H9 (cell line): ENCODE results near the gene DGKH. TPM values are rescaled to one million over a fixed set of nuclear protein-coding genes. Genes with fewer than 3 reads are reported as not detected.

Experiments
- DNase-seq: peaks from one replicate; pipeline ENCODE4 v3.0.0-alpha.2; 2017
- H2AFZ ChIP-seq: one replicate; pipeline ENCODE4 v1.6.1; 2013; ENCODE audit warnings: mild to moderate bottlenecking, low read length, control low read depth, moderate library complexity
- H2AK5ac ChIP-seq: 2 replicates; pipeline ENCODE4 v1.6.1; 2013; ENCODE audit warnings: low read length, control low read depth, mixed read lengths; ENCODE audit not compliant: insufficient read length
- H2BK120ac ChIP-seq: one replicate; pipeline ENCODE4 v1.6.1; 2013; ENCODE audit warnings: low read depth, mild to moderate bottlenecking, low read length, control low read depth, inconsistent platforms; ENCODE audit not compliant: poor library complexity, severe bottlenecking
- H2BK12ac ChIP-seq: 2 replicates; pipeline ENCODE4 v1.6.1; 2013; ENCODE audit warnings: low read length, control low read depth, mixed read lengths, low read depth; ENCODE audit not compliant: insufficient read length
- H2BK15ac ChIP-seq: 2 replicates; pipeline ENCODE4 v1.6.1; 2013; ENCODE audit warnings: low read depth, low read length, control low read depth
- H2BK20ac ChIP-seq: one replicate; pipeline ENCODE4 v1.6.1; 2013; ENCODE audit warnings: low read depth, mild to moderate bottlenecking, low read length, control low read depth, inconsistent platforms; ENCODE audit not compliant: poor library complexity, severe bottlenecking
- H2BK5ac ChIP-seq: 2 replicates; pipeline ENCODE4 v1.6.1; 2013; ENCODE audit warnings: low read length, control low read depth, mixed read lengths; ENCODE audit not compliant: insufficient read length
- H3K14ac ChIP-seq: 2 replicates; pipeline ENCODE4 v1.6.1; 2013; ENCODE audit warnings: low read length, control low read depth; ENCODE audit not compliant: insufficient read depth
- H3K18ac ChIP-seq: 2 replicates; pipeline ENCODE4 v1.6.1; 2013; ENCODE audit warnings: low read depth, mild to moderate bottlenecking, mixed read lengths, low read length, control low read depth; ENCODE audit not compliant: insufficient read length
- H3K23ac ChIP-seq: 2 replicates; pipeline ENCODE4 v1.6.1; 2013; ENCODE audit warnings: low read length, control low read depth, mixed read lengths, low read depth; ENCODE audit not compliant: insufficient read length
- H3K23me2 ChIP-seq: 2 replicates; pipeline ENCODE4 v1.6.1; 2013; ENCODE audit warnings: low read depth, mild to moderate bottlenecking, mixed read lengths, low read length, control low read depth; ENCODE audit not compliant: insufficient read length, poor library complexity, severe bottlenecking
- H3K27ac ChIP-seq: 2 replicates; pipeline ENCODE4 v1.5.1; 2013; ENCODE audit warnings: low read length, control low read depth, mixed read lengths, low read depth; ENCODE audit not compliant: insufficient read length
- H3K27me3 ChIP-seq: 2 replicates; pipeline ENCODE4 v1.6.1; 2013; ENCODE audit warnings: low read length, control low read depth, inconsistent platforms; ENCODE audit not compliant: insufficient read depth
- H3K4ac ChIP-seq: 2 replicates; pipeline ENCODE4 v1.6.1; 2013; ENCODE audit warnings: low read depth, mild to moderate bottlenecking, control low read depth, inconsistent platforms, low read length, moderate library complexity
- H3K4me1 ChIP-seq: 2 replicates; pipeline ENCODE4 v1.6.1; 2013; ENCODE audit warnings: low read length, control low read depth, inconsistent platforms; ENCODE audit not compliant: insufficient read depth
- H3K4me2 ChIP-seq: 2 replicates; pipeline ENCODE4 v1.6.1; 2013; ENCODE audit warnings: low read length, control low read depth, mixed read lengths; ENCODE audit not compliant: insufficient read length, insufficient read depth
- H3K56ac ChIP-seq: 2 replicates; pipeline ENCODE4 v1.6.1; 2013; ENCODE audit warnings: low read depth, mild to moderate bottlenecking, mixed read lengths, low read length, control low read depth; ENCODE audit not compliant: insufficient read length
- H3K79me1 ChIP-seq: 2 replicates; pipeline ENCODE4 v1.6.1; 2013; ENCODE audit warnings: low read depth, mild to moderate bottlenecking, moderate library complexity, low read length, control low read depth, inconsistent platforms; ENCODE audit not compliant: insufficient read depth, poor library complexity, severe bottlenecking
- H3K79me2 ChIP-seq: 2 replicates; pipeline ENCODE4 v1.6.1; 2013; ENCODE audit warnings: low read length, control low read depth, inconsistent platforms; ENCODE audit not compliant: insufficient read depth
- H3K9ac ChIP-seq: 2 replicates; pipeline ENCODE4 v1.6.1; 2013; ENCODE audit warnings: low read length, control low read depth, mixed read lengths; ENCODE audit not compliant: insufficient read length; ENCODE audit errors: extremely low read depth
- H3K9me3 ChIP-seq: one replicate; pipeline ENCODE4 v1.6.1; 2013; ENCODE audit warnings: low read depth, low read length, inconsistent platforms; ENCODE audit not compliant: control insufficient read depth
- H3T11ph ChIP-seq: one replicate; pipeline ENCODE4 v1.6.1; 2013; ENCODE audit warnings: mild to moderate bottlenecking, low read length, control low read depth, inconsistent platforms
- H4K20me1 ChIP-seq: one replicate; pipeline ENCODE4 v1.6.1; 2013; ENCODE audit not compliant: control insufficient read depth, insufficient read length, insufficient read depth
- H4K5ac ChIP-seq: 2 replicates; pipeline ENCODE4 v1.6.1; 2013; ENCODE audit warnings: low read depth, mild to moderate bottlenecking, mixed read lengths, low read length, control low read depth; ENCODE audit not compliant: insufficient read length
- H4K8ac ChIP-seq: replicated peaks from 2 replicates; pipeline ENCODE4 v1.6.1; 2013; ENCODE audit warnings: low read length, control low read depth, mixed read lengths, low read depth; ENCODE audit not compliant: insufficient read length
- H4K91ac ChIP-seq: 2 replicates; pipeline ENCODE4 v1.6.1; 2013; ENCODE audit warnings: low read depth, mild to moderate bottlenecking, moderate library complexity, mixed read lengths, low read length, control low read depth; ENCODE audit not compliant: insufficient read length
- H3K27ac Mint-ChIP-seq, 3 experiments: 2 replicates in 2 of 3; 3 replicates in 1 of 3; pipeline ENCODE4 v1.8.0; 2020 to 2021; ENCODE audit warnings: mixed read lengths in 3 of 3, mild to moderate bottlenecking in 1 of 3, moderate library complexity in 1 of 3
- H3K27me3 Mint-ChIP-seq: 2 replicates; pipeline ENCODE4 v1.8.0; 2021; ENCODE audit warnings: low read depth, mild to moderate bottlenecking, moderate library complexity, mixed read lengths
- H3K36me3 Mint-ChIP-seq, 3 experiments: 2 replicates in 2 of 3; 3 replicates in 1 of 3; pipeline ENCODE4 v1.8.0; 2020 to 2021; ENCODE audit warnings: low read depth in 3 of 3, mixed read lengths in 3 of 3; ENCODE audit not compliant: insufficient read depth in 1 of 3
- H3K4me1 Mint-ChIP-seq, 2 experiments: 2 replicates each; pipeline ENCODE4 v1.8.0; 2020; ENCODE audit warnings: mixed read lengths in 2 of 2
- H3K4me3 Mint-ChIP-seq, 2 experiments: 2 replicates in 1 of 2; 3 replicates in 1 of 2; pipeline ENCODE4 v1.8.0; 2020 to 2021; ENCODE audit warnings: mild to moderate bottlenecking in 2 of 2, mixed read lengths in 2 of 2, moderate library complexity in 1 of 2
- H3K9me3 Mint-ChIP-seq, 2 experiments: 2 replicates in 1 of 2; 3 replicates in 1 of 2; pipeline ENCODE4 v1.8.0; 2020; ENCODE audit warnings: mild to moderate bottlenecking in 2 of 2, mixed read lengths in 2 of 2, moderate library complexity in 1 of 2
- CTCF ChIP-seq: fragments of 200-600 bp; sonication (generic); conservative IDR thresholded peaks from 3 replicates; pipeline ENCODE4 v1.8.0; 2021; ENCODE audit warnings: antibody characterized with exemption, mild to moderate bottlenecking
- WGBS: extraction: QIAGEN DNeasy Blood & Tissue Kit; methylation state at CpG from one replicate; pipeline ENCODE4 v1.1.7; 2013; ENCODE audit warnings: missing lambda C conversion rate, low lambda C conversion rate, mixed read lengths; ENCODE audit not compliant: insufficient read length; ENCODE audit errors: extremely low coverage; 5-methylcytosine and 5-hydroxymethylcytosine counted together
- total RNA-seq: library from RNA; stranded (reverse); gene quantifications from 2 replicates; pipeline ENCODE4 v1.2.1, GENCODE V29; 2021

Gene DGKH
- total RNA-seq, 1 experiment from 2014 or later, result 8.6 TPM

GRCh38 chr13:42064966-42065365 is 16.5 kb downstream of the DGKH start:
- Mint-ChIP-seq H3K27me3 (no peaks in the 10 kb centered on the region), H3K4me3 (no peak overlapping the region), H3K9me3 (no peaks in the 10 kb centered on the region), H3K4me1 (peaks cover 7 to 8% of the 10 kb centered on the region in 2 experiments; a peak in 3 of 4 replicates), H3K27ac (no peak overlapping the region), H3K36me3 (peaks cover 3 to 12% (median 8%) of the 10 kb centered on the region in 3 experiments; a peak in 6 of 7 replicates)
- Histone ChIP-seq H2BK15ac (no peak overlapping the region), H4K91ac (no peak overlapping the region), H3K27me3 (no peaks in the 10 kb centered on the region), H3K27ac (no peak overlapping the region), H4K5ac (no peak overlapping the region), H2BK20ac (no peak overlapping the region), H3T11ph (no peak overlapping the region), H2BK12ac (no peak overlapping the region), H3K18ac (no peak overlapping the region), H3K14ac (no peak overlapping the region), H4K8ac (no peak overlapping the region), H3K79me2 (no peaks in the 10 kb centered on the region; the same call in 1 of the 2 replicates), H2AFZ (no peak overlapping the region), H3K56ac (no peak overlapping the region), H3K23me2 (no peaks in the 10 kb centered on the region), H3K4me2 (no peak overlapping the region), H2AK5ac (no peak overlapping the region), H3K4ac (no peak overlapping the region), H3K23ac (no peak overlapping the region), H2BK5ac (no peak overlapping the region), H4K20me1 (no peaks in the 10 kb centered on the region), H3K79me1 (peaks cover 3% of the 10 kb centered on the region), H3K4me1 (no peaks in the 10 kb centered on the region), H2BK120ac (no peak overlapping the region), H3K9ac (no peak overlapping the region), H3K9me3 (no peaks in the 10 kb centered on the region)
- no peak for TF ChIP-seq CTCF
- DNase-seq, result no peak
- no CpG with 5 or more reads among the region's 5 CpGs for WGBS
